AG04450 (cell line): ENCODE results near the gene ARL10. TPM values are rescaled to one million over a fixed set of nuclear protein-coding genes. Genes with fewer than 3 reads are reported as not detected.
A peak's percentile ranks its signal among the peaks of the same experiment; 100 is the strongest.

Experiments
- CTCF ChIA-PET: fragments of 300-600, 350-600 bp; formaldehyde crosslinking; extraction: SDS; loops from one replicate; lab custom pipeline; 2022; ENCODE audit warnings: antibody characterized with exemption, inconsistent platforms; lab: Charles Lee
- POLR2A ChIA-PET: fragments of 350-600 bp; formaldehyde crosslinking; extraction: SDS; loops from one replicate; lab custom pipeline; 2021; ENCODE audit warnings: antibody characterized with exemption, inconsistent platforms; lab: Yijun Ruan, JAX
- DNase-seq: peaks from one replicate; pipeline ENCODE4 v3.0.0-alpha.2; 2011; ENCODE audit warnings: low read depth, low spot score
- H3K27ac ChIP-seq: one replicate; pipeline ENCODE4 v1.5.1; 2012; ENCODE audit warnings: low read depth, low read length, control low read depth
- H3K27me3 ChIP-seq: one replicate; pipeline ENCODE4 v1.6.0; 2012; ENCODE audit warnings: low read length; ENCODE audit not compliant: control insufficient read depth, insufficient read depth
- H3K4me3 ChIP-seq: 2 replicates; pipeline ENCODE4 v1.5.1; 2011; ENCODE audit warnings: mild to moderate bottlenecking, low read depth, low read length, control low read depth
- H3K9me3 ChIP-seq: 2 replicates; pipeline ENCODE4 v1.5.1; 2012; ENCODE audit warnings: low read length; ENCODE audit not compliant: control insufficient read depth, insufficient read depth
- polyA plus RNA-seq: library from polyadenylated mRNA; depleted of rRNA; stranded (reverse); fragments of >200 nt; gene quantifications from 2 replicates; pipeline ENCODE4 v1.2.3, GENCODE V29; 2011; rRNA removed
- small RNA-seq: library from RNA; depleted of rRNA; stranded (forward); fragments of <200 nt; gene quantifications from one replicate; pipeline ENCODE3, GENCODE V24; 2012; ENCODE audit warnings: low read depth; ENCODE audit not compliant: insufficient read length
- TF ChIP-seq, protein P1 (sequence below): IDR thresholded peaks from 2 replicates; pipeline ENCODE4 v1.5.1; 2011; ENCODE audit warnings: low read depth, low read length, control low read depth, inconsistent platforms

Gene ARL10
- polyA plus RNA-seq, 1 experiment, result 5.4 TPM

DNA sequence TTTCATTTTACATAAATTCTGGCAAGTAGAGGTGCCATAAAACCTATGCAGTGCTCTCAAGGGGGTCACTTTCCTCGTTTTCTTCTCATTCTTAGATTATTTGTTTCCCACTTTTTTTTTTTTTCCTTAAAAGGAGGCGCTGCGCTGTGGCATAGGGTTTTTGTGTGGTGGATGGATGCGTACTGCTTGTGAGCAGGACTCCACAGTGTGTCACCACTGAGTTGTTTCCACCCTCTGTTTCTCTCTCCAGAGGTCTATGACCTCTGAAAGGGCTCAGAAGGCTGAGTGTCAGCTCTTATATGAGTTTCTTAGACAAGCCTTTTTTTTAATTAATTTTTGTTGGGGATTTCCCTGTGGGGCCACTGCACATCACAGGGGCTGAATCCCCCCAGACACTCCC lies 64.7 kb downstream of the ARL10 start:
- DNase-seq, result no peak
- ChIA-PET POLR2A (no interaction called here), CTCF (interaction anchor here (1.1 kb wide), 1 partner anchor 18 kb away, joined by 3 read pairs; no protein-coding TSS in a partner anchor)
- Histone ChIP-seq H3K27me3 (no peaks in the 10 kb centered on the region), H3K4me3 (no peak overlapping the region), H3K9me3 (peaks cover 4% of the 10 kb centered on the region; the same call in 1 of the 2 replicates), H3K27ac (no peak overlapping the region)
- TF ChIP-seq, protein P1, sequence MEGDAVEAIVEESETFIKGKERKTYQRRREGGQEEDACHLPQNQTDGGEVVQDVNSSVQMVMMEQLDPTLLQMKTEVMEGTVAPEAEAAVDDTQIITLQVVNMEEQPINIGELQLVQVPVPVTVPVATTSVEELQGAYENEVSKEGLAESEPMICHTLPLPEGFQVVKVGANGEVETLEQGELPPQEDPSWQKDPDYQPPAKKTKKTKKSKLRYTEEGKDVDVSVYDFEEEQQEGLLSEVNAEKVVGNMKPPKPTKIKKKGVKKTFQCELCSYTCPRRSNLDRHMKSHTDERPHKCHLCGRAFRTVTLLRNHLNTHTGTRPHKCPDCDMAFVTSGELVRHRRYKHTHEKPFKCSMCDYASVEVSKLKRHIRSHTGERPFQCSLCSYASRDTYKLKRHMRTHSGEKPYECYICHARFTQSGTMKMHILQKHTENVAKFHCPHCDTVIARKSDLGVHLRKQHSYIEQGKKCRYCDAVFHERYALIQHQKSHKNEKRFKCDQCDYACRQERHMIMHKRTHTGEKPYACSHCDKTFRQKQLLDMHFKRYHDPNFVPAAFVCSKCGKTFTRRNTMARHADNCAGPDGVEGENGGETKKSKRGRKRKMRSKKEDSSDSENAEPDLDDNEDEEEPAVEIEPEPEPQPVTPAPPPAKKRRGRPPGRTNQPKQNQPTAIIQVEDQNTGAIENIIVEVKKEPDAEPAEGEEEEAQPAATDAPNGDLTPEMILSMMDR, result no peak

Small RNAs within 50 kb of the gene (small RNA-seq; reads per million reads assigned to genes)
- 52.7 reads per million, percentile 86 among the genes with 10 or more reads in this experiment for gene MIR1271

Other genes starting within 250 kb of the ARL10 start
- gene SIMC1, start 127.1 kb upstream of the ARL10 start, polyA plus RNA-seq, result 7.7 and 9.5 TPM in 2 replicates
- 98.3 and 113 TPM in 2 replicates for gene KIAA1191, start 3.7 kb upstream of the ARL10 start, polyA plus RNA-seq
- 29.3 and 29.4 TPM in 2 replicates for gene NOP16, start 23.1 kb downstream of the ARL10 start, polyA plus RNA-seq
- 71.4 and 89.8 TPM in 2 replicates for gene HIGD2A, start 23.3 kb downstream of the ARL10 start, polyA plus RNA-seq
- 66.2 and 67.3 TPM in 2 replicates for gene CLTB, start 51.1 kb downstream of the ARL10 start, polyA plus RNA-seq
- 57.1 and 68.7 TPM in 2 replicates for gene FAF2, start 82.9 kb downstream of the ARL10 start, polyA plus RNA-seq
- gene RNF44, start 171.9 kb downstream of the ARL10 start, polyA plus RNA-seq, result 4.0 and 4.5 TPM in 2 replicates
- not detected in 2 replicates for gene CDHR2, start 183.9 kb downstream of the ARL10 start, polyA plus RNA-seq
- 4.0 and 5.1 TPM in 2 replicates for gene GPRIN1, start 244.7 kb downstream of the ARL10 start, polyA plus RNA-seq